Stimulated activated memory B cell treated with anti-CD40 and anti-IgM and Interleukin-4, amounts not matched to agents 10 μg/mL and 1 μg/mL and 100 μg/mL, for 72 hours (primary cell): ENCODE results near the gene IL31.

Experiments used
- ATAC-seq: fragments of 150-1000 bp; cut with Tn5 transposase; 2 replicates; pipeline ENCODE4 v1.10.0; 2021
- H3K27ac Mint-ChIP-seq: one replicate; pipeline ENCODE4 v1.8.0; 2022; ENCODE audit warnings: mild to moderate bottlenecking, mixed read lengths
- H3K27me3 Mint-ChIP-seq: one replicate; pipeline ENCODE4 v1.8.0; 2022; ENCODE audit warnings: mixed read lengths
- H3K36me3 Mint-ChIP-seq: one replicate; pipeline ENCODE4 v1.8.0; 2022; ENCODE audit warnings: mixed read lengths
- H3K4me1 Mint-ChIP-seq: one replicate; pipeline ENCODE4 v1.8.0; 2022; ENCODE audit warnings: mixed read lengths
- H3K4me3 Mint-ChIP-seq: one replicate; pipeline ENCODE4 v1.8.0; 2022; ENCODE audit warnings: mild to moderate bottlenecking, moderate library complexity, mixed read lengths
- H3K9me3 Mint-ChIP-seq: one replicate; pipeline ENCODE4 v1.8.0; 2022; ENCODE audit warnings: mixed read lengths

The IL31 gene

DNA sequence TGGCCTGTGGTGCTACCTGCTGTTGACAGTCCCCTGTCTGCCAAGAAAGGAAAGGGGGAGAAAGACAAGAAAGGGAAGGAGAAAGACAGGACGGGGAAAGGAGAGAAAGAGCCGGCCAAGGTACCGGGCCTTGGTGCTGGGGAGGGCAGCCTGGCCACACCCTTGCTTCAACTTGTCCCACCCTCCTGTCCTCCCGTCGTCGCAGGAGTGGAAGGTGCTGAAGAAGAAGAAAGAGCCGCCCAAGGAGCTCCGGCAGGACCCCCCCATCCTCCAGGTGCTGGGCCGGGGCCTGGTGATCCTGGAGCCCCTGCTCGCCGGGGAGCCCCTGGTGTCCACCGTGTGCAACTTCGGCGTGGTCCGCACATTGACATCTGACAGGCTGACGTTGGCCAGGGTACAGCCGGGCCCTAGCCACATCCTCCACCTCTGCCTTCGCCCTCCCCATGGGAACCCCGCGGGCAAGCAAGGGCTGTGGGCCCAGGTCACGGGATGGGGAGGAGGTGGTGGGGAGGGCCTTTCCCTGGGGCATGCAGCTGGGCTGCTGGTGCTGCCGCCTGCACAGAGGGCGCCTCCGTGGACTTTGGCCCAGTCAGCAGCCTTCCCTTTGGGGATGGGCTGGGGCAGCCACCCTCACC is 26.6 kb upstream of the IL31 start:
- Mint-ChIP-seq H3K4me3 (no peak overlapping the region), H3K36me3 (no peaks in the 10 kb centered on the region), H3K27me3 (peaks cover 65% of the 10 kb centered on the region), H3K9me3 (no peaks in the 10 kb centered on the region), H3K27ac (no peak overlapping the region), H3K4me1 (peaks cover 18% of the 10 kb centered on the region)
- no peak for ATAC-seq

DNA sequence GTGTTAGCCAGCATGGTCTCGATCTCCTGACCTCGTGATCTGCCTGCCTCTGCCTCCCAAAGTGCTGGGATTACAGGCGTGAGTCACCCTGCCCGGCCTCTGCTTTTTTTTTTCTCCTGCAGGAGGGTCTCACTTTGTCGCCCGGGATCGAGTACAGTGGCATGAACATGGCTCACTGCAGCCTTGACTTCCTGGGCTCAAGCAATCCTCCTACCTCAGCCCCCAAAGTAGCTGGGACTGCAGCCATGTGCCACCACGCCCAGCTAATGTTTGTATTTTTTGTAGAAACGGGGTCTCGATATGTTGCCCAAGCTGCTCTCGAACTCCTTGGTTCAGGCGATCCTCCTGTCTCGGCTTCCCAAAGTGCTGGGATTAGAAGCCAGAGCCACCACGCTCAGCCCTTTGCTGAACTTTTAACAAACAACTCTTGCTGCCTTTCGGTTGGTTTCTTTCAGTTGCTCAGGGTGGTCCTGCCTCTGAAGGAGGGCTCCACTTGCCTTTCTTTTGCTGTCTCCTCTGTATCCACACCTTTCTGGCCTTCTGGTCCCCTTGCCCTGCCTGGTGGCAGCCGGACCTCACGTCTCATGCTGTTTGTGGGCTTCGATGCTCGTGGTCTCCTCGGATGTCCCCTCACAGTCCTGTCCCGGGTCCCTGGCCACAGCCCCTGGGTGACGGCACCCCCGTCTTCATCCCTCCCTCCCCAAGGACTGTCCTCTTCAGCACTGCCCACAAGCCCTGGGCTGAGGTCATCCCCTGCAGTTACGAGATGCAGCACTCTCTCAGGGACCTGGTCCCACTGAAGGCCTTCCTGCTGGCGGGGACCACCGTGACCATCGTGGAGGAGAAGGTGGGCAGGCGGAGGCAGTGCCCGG is 25.7 kb upstream of the IL31 start:
- Mint-ChIP-seq H3K36me3 (no peaks in the 10 kb centered on the region), H3K4me3 (no peak overlapping the region), H3K27me3 (peaks cover 58% of the 10 kb centered on the region), H3K9me3 (no peaks in the 10 kb centered on the region), H3K27ac (no peak overlapping the region), H3K4me1 (peaks cover 12% of the 10 kb centered on the region)
- ATAC-seq = no peak

DNA sequence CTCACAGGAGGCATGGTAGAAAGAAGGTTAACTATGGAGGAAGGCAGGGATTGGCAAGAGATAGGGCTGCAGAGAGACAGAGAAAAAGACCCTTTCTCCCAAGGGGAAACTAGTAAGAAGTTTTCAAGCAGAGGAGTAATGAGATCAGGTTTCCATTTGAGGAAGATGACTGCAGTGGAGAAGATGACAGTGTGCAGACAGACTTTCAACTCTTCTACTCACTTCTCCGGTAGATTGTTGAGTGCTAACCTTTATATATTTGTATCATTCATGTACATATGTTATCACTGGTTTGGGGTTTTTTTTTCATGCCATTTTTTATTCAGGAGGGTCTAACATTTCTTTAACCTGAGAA is 23.6 kb upstream of the IL31 start:
- H3K36me3 Mint-ChIP-seq = no peaks in the 10 kb centered on the region
- no peak overlapping the region for H3K4me3 Mint-ChIP-seq
- no peaks in the 10 kb centered on the region for H3K4me1 Mint-ChIP-seq
- H3K27me3 Mint-ChIP-seq = peaks cover 47% of the 10 kb centered on the region
- H3K9me3 Mint-ChIP-seq = no peaks in the 10 kb centered on the region
- H3K27ac Mint-ChIP-seq = no peak overlapping the region
- ATAC-seq = no peak

DNA sequence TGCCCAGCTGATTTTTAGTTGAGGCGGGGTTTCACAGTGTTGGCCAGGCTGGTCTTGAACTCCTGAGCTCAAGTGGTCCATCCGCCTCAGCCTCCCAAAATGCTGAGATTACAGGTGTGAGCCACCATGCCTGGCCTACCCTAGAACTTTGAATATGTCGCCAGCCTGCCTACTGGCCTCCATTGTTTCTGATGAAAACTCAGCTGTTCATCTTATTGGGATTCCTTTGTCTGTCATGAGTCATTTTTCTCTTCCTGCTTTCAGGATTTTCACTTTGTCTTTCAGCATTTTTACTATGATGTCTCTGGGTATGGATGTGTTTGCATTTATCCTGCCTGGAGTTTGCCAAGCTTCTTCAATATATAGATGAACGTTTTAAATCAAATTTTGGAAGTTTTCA is 21.4 kb upstream of the IL31 start:
- no peak overlapping the region for H3K4me3 Mint-ChIP-seq
- peaks cover 9% of the 10 kb centered on the region for H3K4me1 Mint-ChIP-seq
- no peaks in the 10 kb centered on the region for H3K9me3 Mint-ChIP-seq
- no peak for ATAC-seq
- peaks cover 42% of the 10 kb centered on the region for H3K27me3 Mint-ChIP-seq
- H3K36me3 Mint-ChIP-seq = no peaks in the 10 kb centered on the region
- H3K27ac Mint-ChIP-seq = no peak overlapping the region

DNA sequence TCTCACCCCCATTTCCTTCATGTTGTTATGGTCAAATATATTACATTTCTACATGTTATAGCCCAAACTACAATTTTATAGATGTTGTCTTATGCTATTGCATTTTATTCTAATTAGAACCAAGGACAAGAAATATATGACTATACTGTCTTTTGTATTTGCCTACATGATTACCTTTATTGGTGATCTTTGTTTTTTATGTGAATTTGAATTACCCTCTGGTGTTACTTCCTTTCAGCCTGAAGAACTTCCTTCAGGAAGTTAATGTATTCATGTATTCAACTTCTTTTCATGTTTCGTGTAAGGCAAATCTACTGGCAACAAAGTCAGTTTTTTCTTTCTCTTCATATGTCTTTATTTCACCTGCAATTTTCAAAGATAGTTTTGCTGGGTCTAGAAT is 20.8 kb upstream of the IL31 start:
- H3K27ac Mint-ChIP-seq = no peak overlapping the region
- peaks cover 9% of the 10 kb centered on the region for H3K4me1 Mint-ChIP-seq
- H3K9me3 Mint-ChIP-seq = no peaks in the 10 kb centered on the region
- H3K36me3 Mint-ChIP-seq = no peaks in the 10 kb centered on the region
- peaks cover 36% of the 10 kb centered on the region for H3K27me3 Mint-ChIP-seq
- H3K4me3 Mint-ChIP-seq = no peak overlapping the region
- no peak for ATAC-seq

DNA sequence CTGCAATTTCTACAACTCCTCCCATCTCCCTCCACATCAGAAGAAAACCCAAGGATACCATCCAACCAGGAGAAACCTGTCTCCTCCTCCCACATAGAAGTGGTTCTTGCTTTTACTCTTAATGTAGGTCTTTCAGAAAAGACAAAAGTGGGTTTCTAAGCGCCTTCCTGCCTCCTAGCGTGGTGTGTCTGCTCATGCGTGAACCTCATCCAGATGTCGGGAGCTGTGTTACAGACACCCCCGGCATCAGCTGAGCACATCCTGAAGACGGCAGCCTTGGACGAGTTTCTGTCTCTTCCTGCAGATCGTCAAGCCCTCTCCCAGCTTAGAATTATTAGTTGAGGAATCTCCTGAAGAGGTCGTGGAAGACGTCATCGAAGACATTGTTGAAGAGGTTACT is 18.4 kb upstream of the IL31 start:
- peaks cover 9% of the 10 kb centered on the region for H3K4me1 Mint-ChIP-seq
- H3K36me3 Mint-ChIP-seq = no peaks in the 10 kb centered on the region
- H3K9me3 Mint-ChIP-seq = no peaks in the 10 kb centered on the region
- H3K27ac Mint-ChIP-seq = no peak overlapping the region
- no peak for ATAC-seq
- H3K4me3 Mint-ChIP-seq = no peak overlapping the region
- H3K27me3 Mint-ChIP-seq = peaks cover 15% of the 10 kb centered on the region

DNA sequence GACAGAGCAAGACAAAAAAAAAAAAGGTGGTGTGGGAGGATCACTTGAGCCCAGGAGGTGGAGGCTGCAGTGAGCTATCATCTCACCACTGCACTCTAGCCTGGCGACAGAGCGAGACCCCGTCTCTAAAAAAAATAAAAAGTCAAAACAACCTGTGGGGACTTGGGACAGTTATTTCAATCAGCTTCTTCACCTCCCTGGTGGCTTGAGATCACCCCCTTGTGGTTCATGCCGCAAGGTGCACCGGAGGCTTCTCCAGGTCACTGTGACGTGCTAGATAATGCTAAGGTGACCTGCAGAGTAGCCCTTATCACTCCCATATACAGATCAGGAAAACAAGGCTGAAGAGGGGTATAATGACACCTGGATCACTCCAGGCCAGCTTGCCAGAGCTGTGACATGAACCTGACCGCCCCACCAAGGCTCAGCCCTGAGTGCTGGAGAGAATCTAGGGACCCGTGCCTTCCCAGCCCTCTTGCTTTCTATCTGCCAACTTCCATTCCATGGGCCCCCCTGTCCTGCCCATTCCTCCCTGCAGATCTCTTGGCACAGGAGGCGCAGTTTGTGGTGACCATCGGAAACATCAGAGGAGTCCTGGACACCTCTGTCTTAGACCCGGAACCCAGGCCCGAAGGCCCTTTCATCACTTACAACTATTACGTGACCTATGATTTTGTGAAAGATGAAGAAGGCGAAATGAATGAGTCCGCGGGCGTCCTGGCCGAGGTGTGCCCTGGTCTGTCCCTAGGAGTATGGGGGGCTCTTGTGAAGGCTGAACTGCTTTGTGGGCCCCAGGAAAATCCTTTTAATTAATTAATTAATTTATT is 17.0 kb upstream of the IL31 start:
- Mint-ChIP-seq H3K4me3 (no peak overlapping the region), H3K4me1 (peaks cover 9% of the 10 kb centered on the region), H3K9me3 (no peaks in the 10 kb centered on the region), H3K36me3 (no peaks in the 10 kb centered on the region), H3K27ac (no peak overlapping the region), H3K27me3 (peaks cover 15% of the 10 kb centered on the region)
- ATAC-seq = peak; percentile 83

DNA sequence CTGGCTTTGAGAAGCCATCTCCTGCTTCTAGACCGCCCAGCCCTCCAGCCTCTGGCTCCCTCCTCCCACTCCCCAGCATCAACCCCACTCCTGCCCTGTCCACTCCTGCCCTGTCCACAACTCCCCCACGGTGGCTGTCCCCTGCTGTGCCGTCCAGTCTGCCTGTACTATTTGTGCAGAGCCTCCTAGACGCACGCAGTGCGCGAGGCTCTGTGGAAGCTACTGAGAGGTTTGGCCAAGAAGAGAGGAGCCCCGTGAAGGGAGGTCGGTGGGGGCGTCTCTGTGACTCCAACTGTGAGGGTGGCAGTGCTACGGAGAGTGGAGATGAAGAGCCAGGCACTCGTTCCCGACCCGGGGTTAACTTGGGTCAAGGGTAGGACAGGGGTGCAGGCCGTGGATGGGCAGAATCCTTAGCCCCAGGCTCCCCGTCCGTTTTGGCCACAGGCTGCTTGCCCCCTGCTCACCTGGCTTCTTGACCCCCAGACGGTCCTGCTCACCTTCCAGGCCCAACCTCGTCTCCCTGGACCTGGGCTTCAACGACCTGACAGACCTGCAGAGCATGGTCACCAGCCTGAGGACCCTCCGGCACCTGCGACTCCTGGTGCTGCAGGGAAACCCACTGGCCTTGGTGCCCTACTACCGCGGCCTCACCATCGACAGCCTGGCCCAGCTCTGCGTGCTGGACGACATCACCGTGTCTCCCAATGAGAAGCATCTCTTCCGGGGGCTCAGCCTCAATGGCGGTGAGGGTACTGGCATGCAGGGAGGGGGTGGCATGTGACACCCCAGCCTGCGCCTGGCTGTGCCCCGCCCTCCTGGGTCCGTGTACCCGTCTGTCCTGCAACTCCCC is 15.8 kb upstream of the IL31 start:
- no peak for ATAC-seq
- H3K27ac Mint-ChIP-seq = no peak overlapping the region

DNA sequence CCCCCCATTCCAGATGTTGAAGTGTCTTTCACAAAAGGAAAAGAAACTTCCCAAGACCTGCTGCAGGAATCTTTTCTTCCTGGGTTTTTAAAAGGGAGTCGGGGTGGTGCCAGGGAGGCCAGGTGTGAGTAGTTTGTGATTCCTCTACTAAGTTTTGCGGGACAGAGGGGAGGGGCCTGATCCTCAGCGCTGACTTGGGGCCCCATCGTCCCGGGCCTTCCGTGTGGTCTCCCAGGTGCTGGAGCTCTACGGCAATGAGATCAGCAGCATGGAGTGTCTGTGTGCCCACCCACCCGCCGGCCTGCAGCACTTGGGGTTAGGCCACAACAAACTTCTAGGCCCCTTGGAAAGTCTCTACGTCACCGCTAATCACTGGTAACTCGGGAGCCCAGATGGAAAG is 13.4 kb upstream of the IL31 start:
- H3K9me3 Mint-ChIP-seq = no peaks in the 10 kb centered on the region
- H3K27ac Mint-ChIP-seq = no peak overlapping the region
- peaks cover 26% of the 10 kb centered on the region for H3K27me3 Mint-ChIP-seq
- H3K4me3 Mint-ChIP-seq = no peak overlapping the region
- H3K4me1 Mint-ChIP-seq = peaks cover 31% of the 10 kb centered on the region
- no peaks in the 10 kb centered on the region for H3K36me3 Mint-ChIP-seq
- ATAC-seq = no peak

More for the DNA sequence above, 15.8 kb upstream of the IL31 start:
- Mint-ChIP-seq H3K4me1 (peaks cover 13% of the 10 kb centered on the region), H3K27me3 (peaks cover 15% of the 10 kb centered on the region), H3K9me3 (no peaks in the 10 kb centered on the region), H3K36me3 (no peaks in the 10 kb centered on the region), H3K4me3 (no peak overlapping the region)

DNA sequence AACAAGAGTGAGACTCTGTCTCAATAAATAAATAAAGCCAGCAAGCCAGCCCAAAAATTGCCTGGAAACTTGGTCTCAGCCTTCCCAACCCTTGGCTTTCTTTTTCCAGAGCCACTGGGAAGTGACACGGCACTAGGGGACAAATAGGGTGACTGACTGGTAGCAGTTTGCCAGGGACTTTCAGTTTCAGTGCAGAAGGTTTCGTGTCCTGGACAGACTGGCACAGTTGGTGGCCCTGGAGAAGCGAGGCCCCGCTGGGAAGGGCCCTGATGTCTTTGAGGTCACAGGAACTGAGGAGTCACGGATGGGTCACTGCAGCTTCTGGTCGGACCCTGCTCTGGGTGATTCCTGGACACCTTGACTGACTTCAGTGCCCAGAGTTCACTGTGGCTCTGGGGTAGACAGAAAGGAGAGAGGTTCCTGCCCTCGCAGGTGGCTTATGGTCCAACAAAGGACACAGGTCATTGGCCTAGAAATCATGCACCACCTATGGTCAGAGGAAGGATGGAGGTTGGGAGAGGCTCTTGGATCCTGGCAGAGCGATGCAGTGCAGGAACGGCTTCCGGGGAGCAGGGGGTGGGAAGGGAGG is 11.6 kb upstream of the IL31 start:
- Mint-ChIP-seq H3K27ac (no peak overlapping the region), H3K4me1 (peaks cover 24% of the 10 kb centered on the region), H3K4me3 (no peak overlapping the region), H3K27me3 (peaks cover 23% of the 10 kb centered on the region), H3K9me3 (no peaks in the 10 kb centered on the region), H3K36me3 (no peaks in the 10 kb centered on the region)
- no peak for ATAC-seq

DNA sequence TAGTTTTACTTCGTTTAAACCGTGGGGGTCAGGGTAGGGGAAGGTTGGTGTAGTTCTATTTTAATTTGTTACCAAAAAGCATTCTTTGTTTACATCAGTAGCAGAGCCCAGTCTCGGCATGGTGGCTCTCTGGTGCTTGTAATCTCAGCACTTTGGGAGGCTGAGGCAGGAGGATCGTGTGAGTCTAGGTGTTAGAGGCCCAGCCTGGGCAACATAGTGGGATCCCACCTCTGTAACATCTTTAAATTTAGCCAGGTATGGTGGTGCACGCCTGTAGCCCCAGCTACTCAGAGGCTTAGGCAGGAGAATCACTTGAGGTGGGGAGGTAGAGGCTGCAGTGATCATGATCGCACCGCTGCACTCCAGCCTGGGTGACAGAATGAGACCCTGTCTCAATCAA is 11.1 kb upstream of the IL31 start:
- Mint-ChIP-seq H3K36me3 (no peaks in the 10 kb centered on the region), H3K27ac (peak overlapping the region; percentile 84), H3K27me3 (peaks cover 23% of the 10 kb centered on the region), H3K9me3 (no peaks in the 10 kb centered on the region), H3K4me3 (no peak overlapping the region), H3K4me1 (peaks cover 23% of the 10 kb centered on the region)
- no peak for ATAC-seq

DNA sequence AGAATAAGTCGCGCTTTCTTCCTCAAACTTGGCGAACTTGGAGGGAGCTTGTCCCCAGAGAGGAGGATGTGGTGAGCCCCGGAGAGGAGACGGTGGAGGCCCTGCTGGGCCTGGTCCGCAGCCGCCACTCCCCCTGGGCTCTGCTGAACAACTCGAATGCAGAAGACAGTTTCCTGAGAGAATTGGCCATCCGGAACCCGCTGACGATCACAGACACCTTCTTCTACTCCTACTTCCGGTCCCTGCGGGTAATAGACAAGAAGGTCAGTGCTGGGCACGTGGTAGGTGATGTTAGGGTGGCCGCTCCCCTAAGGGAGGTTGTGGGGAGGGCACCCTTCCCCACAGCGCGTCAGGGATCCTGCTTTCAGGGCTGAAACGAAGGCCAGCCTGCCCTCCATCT is 10.5 kb upstream of the IL31 start:
- peak; percentile 81 for ATAC-seq
- H3K9me3 Mint-ChIP-seq = no peaks in the 10 kb centered on the region
- H3K36me3 Mint-ChIP-seq = no peaks in the 10 kb centered on the region
- peak overlapping the region; percentile 84 for H3K27ac Mint-ChIP-seq
- peak overlapping the region; percentile 67 for H3K4me3 Mint-ChIP-seq
- peaks cover 23% of the 10 kb centered on the region for H3K4me1 Mint-ChIP-seq
- peaks cover 23% of the 10 kb centered on the region for H3K27me3 Mint-ChIP-seq

DNA sequence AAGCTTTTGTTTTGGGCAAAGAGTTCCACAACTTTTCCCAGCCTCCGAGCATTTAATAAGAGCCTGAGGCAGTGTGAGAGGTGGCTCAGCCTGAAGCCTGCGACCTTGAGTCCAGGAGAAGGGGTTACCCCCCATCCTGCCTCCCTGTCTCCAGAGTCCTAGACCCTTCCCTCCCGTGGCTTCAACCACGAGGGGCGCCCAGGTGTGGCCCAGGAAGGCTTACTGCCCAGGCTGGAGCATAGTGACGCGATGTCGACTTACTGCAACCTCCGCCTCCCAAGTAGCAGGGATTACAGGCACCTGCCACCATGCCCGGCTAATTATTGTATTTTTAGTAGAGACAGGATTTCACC is 9.5 kb upstream of the IL31 start:
- ATAC-seq = no peak
- peak overlapping the region; percentile 84 for H3K27ac Mint-ChIP-seq
- H3K4me1 Mint-ChIP-seq = peaks cover 23% of the 10 kb centered on the region
- H3K36me3 Mint-ChIP-seq = no peaks in the 10 kb centered on the region
- no peaks in the 10 kb centered on the region for H3K9me3 Mint-ChIP-seq
- peaks cover 23% of the 10 kb centered on the region for H3K27me3 Mint-ChIP-seq
- peak overlapping the region; percentile 44 for H3K4me3 Mint-ChIP-seq

DNA sequence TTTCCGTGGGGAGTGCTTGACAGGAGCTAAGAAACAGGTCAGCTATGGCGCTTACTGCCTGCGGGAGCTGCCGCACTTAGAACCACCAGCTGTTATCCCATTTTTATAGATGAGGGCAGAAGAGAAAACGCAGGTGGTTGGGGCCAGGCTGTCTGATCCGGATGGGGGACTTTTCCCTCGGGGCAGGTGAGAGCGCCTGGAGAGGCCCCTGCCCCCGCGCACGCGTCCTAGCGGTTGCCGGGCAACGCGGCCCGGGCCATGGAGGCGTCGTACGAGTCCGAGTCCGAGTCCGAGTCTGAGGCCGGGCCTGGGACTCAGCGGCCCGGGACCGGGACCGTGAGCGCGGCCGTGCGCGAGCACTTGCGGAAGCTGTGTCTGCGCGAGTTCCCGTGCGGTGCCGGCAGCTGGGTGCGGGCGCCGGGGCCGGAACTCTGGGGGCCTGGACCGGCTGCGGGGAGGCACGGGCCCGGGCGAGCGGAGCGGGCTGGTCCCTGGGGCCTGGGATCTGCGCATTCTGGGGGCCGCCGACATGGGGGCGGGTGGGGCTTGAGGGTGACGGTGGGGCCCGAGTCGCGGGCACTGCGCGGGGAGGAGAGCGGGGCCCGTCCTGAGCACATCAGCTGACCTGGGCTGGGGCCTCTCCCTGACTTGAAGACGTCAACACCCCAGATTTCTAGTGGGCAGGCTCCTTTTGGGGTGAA is 9.0 kb upstream of the IL31 start, which contains the start of gene LRRC43:
Gene LRRC43, plus strand, starts transcription at position 237 of the 701 bp plus-strand sequence. Its CDS starts 22 bp downstream, at position 259.
- peaks cover 3% of the 10 kb centered on the region for H3K9me3 Mint-ChIP-seq
- peak within 1 kb of the TSS; percentile 84 for H3K27ac Mint-ChIP-seq
- peak within 1 kb of the TSS; percentile 75 for H3K4me3 Mint-ChIP-seq
- ATAC-seq = peak; percentile 55
- H3K27me3 Mint-ChIP-seq = peaks cover 23% of the 10 kb centered on the region
- H3K36me3 Mint-ChIP-seq = no peaks in the 10 kb centered on the region
- H3K4me1 Mint-ChIP-seq = peaks cover 23% of the 10 kb centered on the region
